Stimulated activated naive CD8-positive, alpha-beta T cell treated with anti-CD3 and anti-CD28 coated beads, Interleukin-15, amount 100 ng/mL, for 72 hours (primary cell): ENCODE results near the gene CYFIP1.

Experiments used
- ATAC-seq: fragments of 150-1000 bp; cut with Tn5 transposase; 2 replicates; pipeline ENCODE4 v1.10.0; 2021; ENCODE audit warnings: mild to moderate bottlenecking, moderate library complexity
- DNase-seq, 2 donors: peaks; one replicate each; pipeline ENCODE4 v3.0.0; 2021 to 2022
- H3K27ac Mint-ChIP-seq, 2 donors: one replicate each; pipeline ENCODE4 v1.8.0; 2022; ENCODE audit warnings: mild to moderate bottlenecking in 2 of 2, mixed read lengths in 2 of 2, moderate library complexity in 2 of 2
- H3K27me3 Mint-ChIP-seq: one replicate; pipeline ENCODE4 v1.8.0; 2022; ENCODE audit warnings: mixed read lengths
- H3K4me1 Mint-ChIP-seq: one replicate; pipeline ENCODE4 v1.8.0; 2022; ENCODE audit warnings: mild to moderate bottlenecking, mixed read lengths
- H3K4me3 Mint-ChIP-seq, 2 donors: one replicate each; pipeline ENCODE4 v1.8.0; 2022; ENCODE audit warnings: mild to moderate bottlenecking in 2 of 2, mixed read lengths in 2 of 2, moderate library complexity in 1 of 2
- H3K9me3 Mint-ChIP-seq, 2 donors: one replicate each; pipeline ENCODE4 v1.8.0; 2022; ENCODE audit warnings: mixed read lengths in 2 of 2

CYFIP1 gene

GRCh38 chr15:22902046-22902445 lies 78.1 kb downstream of the CYFIP1 start:
- DNase-seq: no peak
- H3K27ac Mint-ChIP-seq: no peak overlapping the region
- H3K27me3 Mint-ChIP-seq: no peaks in the 10 kb centered on the region
- no peaks in the 10 kb centered on the region for H3K9me3 Mint-ChIP-seq
- ATAC-seq: no peak
- H3K4me1 Mint-ChIP-seq: peaks cover 6% of the 10 kb centered on the region
- no peak overlapping the region for H3K4me3 Mint-ChIP-seq

GRCh38 chr15:22895465-22896190 lies 84.5 kb downstream of the CYFIP1 start:
- DNase-seq (peak in 1 of 2 donors; percentile 41), ATAC-seq (peak; percentile 91)
- Mint-ChIP-seq H3K4me3 (no peak overlapping the region), H3K4me1 (peaks cover 6% of the 10 kb centered on the region), H3K27me3 (no peaks in the 10 kb centered on the region), H3K27ac (peak overlapping the region in 1 of 2 donors; percentile 42), H3K9me3 (no peaks in the 10 kb centered on the region)

GRCh38 chr15:22893881-22894280 lies 86.3 kb downstream of the CYFIP1 start:
- H3K4me3 Mint-ChIP-seq: no peak overlapping the region
- no peaks in the 10 kb centered on the region for H3K27me3 Mint-ChIP-seq
- no peaks in the 10 kb centered on the region for H3K9me3 Mint-ChIP-seq
- peaks cover 2% of the 10 kb centered on the region for H3K4me1 Mint-ChIP-seq
- no peak for DNase-seq
- no peak for ATAC-seq
- no peak overlapping the region for H3K27ac Mint-ChIP-seq

- DNase-seq (no peak), ATAC-seq (no peak)
- Mint-ChIP-seq H3K27me3 (no peaks in the 10 kb centered on the region), H3K4me3 (no peak overlapping the region), H3K27ac (no peak overlapping the region), H3K4me1 (no peaks in the 10 kb centered on the region), H3K9me3 (no peaks in the 10 kb centered on the region)
Observed at GRCh38 chr15:22893081-22893480, 87.1 kb downstream of the CYFIP1 start.

- no peak for DNase-seq
- no peak overlapping the region for H3K27ac Mint-ChIP-seq
- H3K9me3 Mint-ChIP-seq: no peaks in the 10 kb centered on the region
- H3K4me1 Mint-ChIP-seq: no peaks in the 10 kb centered on the region
- no peak for ATAC-seq
- H3K27me3 Mint-ChIP-seq: no peaks in the 10 kb centered on the region
- H3K4me3 Mint-ChIP-seq: no peak overlapping the region
Observed at GRCh38 chr15:22892333-22892732, 87.8 kb downstream of the CYFIP1 start.

GRCh38 chr15:22891426-22892210 lies 88.5 kb downstream of the CYFIP1 start:
- no peak overlapping the region for H3K27ac Mint-ChIP-seq

GRCh38 chr15:22890296-22890695 lies 89.9 kb downstream of the CYFIP1 start:
- H3K27me3 Mint-ChIP-seq: no peaks in the 10 kb centered on the region
- ATAC-seq: no peak
- no peak overlapping the region for H3K27ac Mint-ChIP-seq
- H3K4me3 Mint-ChIP-seq: no peak overlapping the region
- H3K4me1 Mint-ChIP-seq: no peaks in the 10 kb centered on the region
- no peak for DNase-seq
- H3K9me3 Mint-ChIP-seq: no peaks in the 10 kb centered on the region

More at GRCh38 chr15:22891426-22892210, 88.5 kb downstream of the CYFIP1 start:
- no peak for ATAC-seq
- Mint-ChIP-seq H3K27me3 (no peaks in the 10 kb centered on the region), H3K4me3 (no peak overlapping the region), H3K9me3 (no peaks in the 10 kb centered on the region), H3K4me1 (no peaks in the 10 kb centered on the region)
- no peak for DNase-seq

- H3K27ac Mint-ChIP-seq: no peak overlapping the region
- H3K4me3 Mint-ChIP-seq: no peak overlapping the region
- H3K27me3 Mint-ChIP-seq: no peaks in the 10 kb centered on the region
- DNase-seq (no peak), ATAC-seq (no peak)
- no peaks in the 10 kb centered on the region for H3K9me3 Mint-ChIP-seq
- H3K4me1 Mint-ChIP-seq: peaks cover 3% of the 10 kb centered on the region
Observed at GRCh38 chr15:22889146-22889818, 90.9 kb downstream of the CYFIP1 start.

GRCh38 chr15:22888120-22888859 lies 91.9 kb downstream of the CYFIP1 start:
- Mint-ChIP-seq H3K27me3 (no peaks in the 10 kb centered on the region), H3K27ac (no peak overlapping the region), H3K9me3 (no peaks in the 10 kb centered on the region), H3K4me3 (no peak overlapping the region), H3K4me1 (peaks cover 6% of the 10 kb centered on the region)
- ATAC-seq (no peak), DNase-seq (no peak)

GRCh38 chr15:22887157-22887951 lies 92.8 kb downstream of the CYFIP1 start:
- Mint-ChIP-seq H3K4me1 (peaks cover 6% of the 10 kb centered on the region), H3K9me3 (no peaks in the 10 kb centered on the region), H3K4me3 (no peak overlapping the region), H3K27me3 (no peaks in the 10 kb centered on the region), H3K27ac (no peak overlapping the region)
- ATAC-seq (no peak), DNase-seq (no peak)

GRCh38 chr15:22885120-22885519 lies 95.0 kb downstream of the CYFIP1 start:
- no peak for ATAC-seq
- no peak overlapping the region for H3K27ac Mint-ChIP-seq
- no peaks in the 10 kb centered on the region for H3K27me3 Mint-ChIP-seq
- H3K4me1 Mint-ChIP-seq: peaks cover 10% of the 10 kb centered on the region
- no peaks in the 10 kb centered on the region for H3K9me3 Mint-ChIP-seq
- no peak overlapping the region for H3K4me3 Mint-ChIP-seq
- no peak for DNase-seq

GRCh38 chr15:22884344-22884743 lies 95.8 kb downstream of the CYFIP1 start:
- no peak overlapping the region for H3K27ac Mint-ChIP-seq
- no peaks in the 10 kb centered on the region for H3K9me3 Mint-ChIP-seq
- H3K4me1 Mint-ChIP-seq: peaks cover 11% of the 10 kb centered on the region
- no peaks in the 10 kb centered on the region for H3K27me3 Mint-ChIP-seq
- DNase-seq (peak in 1 of 2 donors; percentile 14), ATAC-seq (no peak)
- no peak overlapping the region for H3K4me3 Mint-ChIP-seq

- ATAC-seq: no peak
- Mint-ChIP-seq H3K4me1 (peaks cover 11% of the 10 kb centered on the region), H3K4me3 (no peak overlapping the region), H3K27me3 (no peaks in the 10 kb centered on the region), H3K27ac (no peak overlapping the region), H3K9me3 (no peaks in the 10 kb centered on the region)
- DNase-seq: no peak
Observed at GRCh38 chr15:22883196-22883595, 97.0 kb downstream of the CYFIP1 start.

GRCh38 chr15:22881739-22882440 lies 98.3 kb downstream of the CYFIP1 start:
- DNase-seq (no peak), ATAC-seq (no peak)
- Mint-ChIP-seq H3K27ac (no peak overlapping the region), H3K4me1 (peaks cover 11% of the 10 kb centered on the region), H3K27me3 (no peaks in the 10 kb centered on the region), H3K4me3 (no peak overlapping the region), H3K9me3 (no peaks in the 10 kb centered on the region)
